Stimulated activated CD8-positive, alpha-beta memory T cell treated with anti-CD3 and anti-CD28 coated beads, Interleukin-7, amount 100 ng/mL, for 4 hours (primary cell): ENCODE measurements around the gene THRAP3.
A peak's percentile ranks its signal among the peaks of the same experiment; 100 is the strongest.
"Not testable (repeated sequence)": the region's sequence is repeated elsewhere in the genome, so short reads cannot be mapped to it uniquely, and the experiment has no call there.

Source experiments
- DNase-seq, 2 donors: peaks; one replicate each; pipeline ENCODE4 v3.0.0-alpha.2; 2020; ENCODE audit warnings: low read depth in 2 of 2

The THRAP3 gene, protein sequence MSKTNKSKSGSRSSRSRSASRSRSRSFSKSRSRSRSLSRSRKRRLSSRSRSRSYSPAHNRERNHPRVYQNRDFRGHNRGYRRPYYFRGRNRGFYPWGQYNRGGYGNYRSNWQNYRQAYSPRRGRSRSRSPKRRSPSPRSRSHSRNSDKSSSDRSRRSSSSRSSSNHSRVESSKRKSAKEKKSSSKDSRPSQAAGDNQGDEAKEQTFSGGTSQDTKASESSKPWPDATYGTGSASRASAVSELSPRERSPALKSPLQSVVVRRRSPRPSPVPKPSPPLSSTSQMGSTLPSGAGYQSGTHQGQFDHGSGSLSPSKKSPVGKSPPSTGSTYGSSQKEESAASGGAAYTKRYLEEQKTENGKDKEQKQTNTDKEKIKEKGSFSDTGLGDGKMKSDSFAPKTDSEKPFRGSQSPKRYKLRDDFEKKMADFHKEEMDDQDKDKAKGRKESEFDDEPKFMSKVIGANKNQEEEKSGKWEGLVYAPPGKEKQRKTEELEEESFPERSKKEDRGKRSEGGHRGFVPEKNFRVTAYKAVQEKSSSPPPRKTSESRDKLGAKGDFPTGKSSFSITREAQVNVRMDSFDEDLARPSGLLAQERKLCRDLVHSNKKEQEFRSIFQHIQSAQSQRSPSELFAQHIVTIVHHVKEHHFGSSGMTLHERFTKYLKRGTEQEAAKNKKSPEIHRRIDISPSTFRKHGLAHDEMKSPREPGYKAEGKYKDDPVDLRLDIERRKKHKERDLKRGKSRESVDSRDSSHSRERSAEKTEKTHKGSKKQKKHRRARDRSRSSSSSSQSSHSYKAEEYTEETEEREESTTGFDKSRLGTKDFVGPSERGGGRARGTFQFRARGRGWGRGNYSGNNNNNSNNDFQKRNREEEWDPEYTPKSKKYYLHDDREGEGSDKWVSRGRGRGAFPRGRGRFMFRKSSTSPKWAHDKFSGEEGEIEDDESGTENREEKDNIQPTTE

DNA sequence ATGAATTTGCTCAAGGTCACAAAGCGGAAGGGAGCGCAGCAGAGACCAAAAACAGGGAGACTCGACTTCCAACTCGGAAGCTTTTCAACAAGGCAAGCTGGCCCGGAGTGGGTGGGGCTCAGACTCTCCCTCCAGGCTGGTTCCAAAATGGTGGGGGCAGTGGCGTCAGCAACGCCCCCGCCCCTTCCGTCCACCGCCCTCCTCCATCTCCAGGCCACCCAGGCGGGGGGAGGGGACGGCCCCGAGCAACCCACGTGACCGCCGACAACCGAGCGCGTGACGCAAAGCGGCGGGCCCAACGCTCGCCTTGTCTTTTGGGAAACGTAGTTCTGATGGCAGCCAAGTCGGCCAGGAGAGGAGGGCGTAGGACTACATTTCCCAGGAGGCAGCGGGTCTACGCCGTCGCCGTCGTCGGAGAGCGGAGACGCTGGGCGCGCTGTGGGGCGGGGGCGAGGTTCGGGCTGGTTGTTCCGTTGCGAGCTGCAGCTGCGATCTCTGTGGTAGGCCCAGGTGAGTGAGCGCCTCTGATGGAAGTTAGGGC is at the start of gene THRAP3:
Gene THRAP3 (plus strand): TSS at position 448 of the 541 bp plus-strand sequence. CDS start 58,121 bp downstream, outside the sequence.
- DNase-seq: peak; percentile 99 to 100

- no peak for DNase-seq
Observed at GRCh38 chr1:36174713-36175112, 49.5 kb upstream of the THRAP3 start.

- no peak for DNase-seq
Observed at GRCh38 chr1:36175137-36176095, 48.8 kb upstream of the THRAP3 start.

GRCh38 chr1:36176106-36176949 is 47.9 kb upstream of the THRAP3 start:
- no peak for DNase-seq

DNA sequence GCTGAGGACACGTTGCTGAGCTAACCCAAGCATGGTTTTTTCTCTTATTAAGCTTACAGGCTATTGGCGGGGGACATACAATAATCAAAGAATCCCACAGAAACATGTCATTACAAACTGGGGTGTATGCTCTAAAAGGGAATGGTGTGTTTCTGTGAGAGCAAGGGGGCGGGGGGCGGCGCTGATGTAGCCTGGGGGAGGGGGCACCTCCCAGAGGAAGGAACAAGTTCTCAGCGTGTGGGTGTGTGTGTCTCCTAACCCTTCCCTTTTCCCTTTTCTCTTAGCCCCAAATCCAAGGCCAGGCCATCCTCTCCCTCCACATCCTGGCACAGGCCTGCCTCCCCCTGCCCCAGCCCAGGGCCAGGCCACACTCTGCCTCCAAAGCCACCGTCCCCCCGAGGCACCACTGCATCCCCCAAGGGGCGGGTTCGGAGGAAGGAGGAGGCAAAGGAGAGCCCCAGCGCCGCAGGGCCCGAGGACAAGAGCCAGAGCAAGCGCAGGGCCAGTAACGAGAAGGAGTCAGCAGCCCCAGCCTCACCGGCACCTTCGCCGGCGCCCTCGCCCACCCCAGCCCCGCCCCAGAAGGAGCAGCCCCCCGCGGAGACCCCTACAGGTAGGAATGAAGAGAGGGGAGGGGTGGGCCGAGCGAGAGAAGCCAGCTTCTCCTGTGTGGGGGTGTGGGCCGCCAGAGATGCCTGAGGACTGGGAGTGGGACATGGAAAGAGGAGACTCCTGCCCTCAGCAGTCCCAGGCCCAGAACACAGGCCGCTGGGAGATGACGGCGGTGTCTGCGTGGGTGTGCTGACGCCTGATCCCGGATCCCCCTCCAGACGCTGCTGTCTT is 46.4 kb upstream of the THRAP3 start:
- no peak for DNase-seq

DNA sequence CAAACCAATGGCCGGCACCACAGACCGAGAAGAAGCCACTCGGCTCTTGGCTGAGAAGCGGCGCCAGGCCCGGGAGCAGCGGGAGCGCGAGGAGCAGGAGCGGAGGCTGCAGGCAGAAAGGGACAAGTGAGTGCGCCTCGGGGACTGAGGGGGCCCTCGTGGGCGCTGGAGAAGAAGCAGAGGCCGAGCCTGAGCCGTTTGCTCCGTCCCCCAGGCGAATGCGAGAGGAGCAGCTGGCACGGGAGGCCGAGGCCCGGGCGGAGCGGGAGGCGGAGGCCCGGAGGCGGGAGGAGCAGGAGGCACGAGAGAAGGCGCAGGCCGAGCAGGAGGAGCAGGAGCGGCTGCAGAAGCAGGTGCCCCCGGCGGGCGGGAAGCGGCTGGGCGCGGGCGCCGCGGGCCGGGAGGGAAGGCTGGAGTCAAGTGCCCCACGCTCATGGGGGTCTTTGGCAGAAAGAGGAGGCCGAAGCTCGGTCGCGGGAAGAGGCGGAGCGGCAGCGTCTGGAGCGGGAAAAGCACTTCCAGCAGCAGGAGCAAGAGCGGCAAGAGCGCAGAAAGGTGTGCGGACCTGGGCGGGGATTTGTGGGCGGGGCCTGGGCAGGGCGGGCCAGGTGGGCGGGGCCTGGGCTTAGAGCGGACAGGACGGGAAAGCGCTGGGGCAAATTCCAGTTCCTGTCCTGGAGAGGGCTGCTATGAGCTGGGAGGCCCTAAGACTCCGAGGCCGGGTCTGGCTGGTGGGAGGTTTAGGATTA is 45.6 kb upstream of the THRAP3 start:
- no peak for DNase-seq

DNA sequence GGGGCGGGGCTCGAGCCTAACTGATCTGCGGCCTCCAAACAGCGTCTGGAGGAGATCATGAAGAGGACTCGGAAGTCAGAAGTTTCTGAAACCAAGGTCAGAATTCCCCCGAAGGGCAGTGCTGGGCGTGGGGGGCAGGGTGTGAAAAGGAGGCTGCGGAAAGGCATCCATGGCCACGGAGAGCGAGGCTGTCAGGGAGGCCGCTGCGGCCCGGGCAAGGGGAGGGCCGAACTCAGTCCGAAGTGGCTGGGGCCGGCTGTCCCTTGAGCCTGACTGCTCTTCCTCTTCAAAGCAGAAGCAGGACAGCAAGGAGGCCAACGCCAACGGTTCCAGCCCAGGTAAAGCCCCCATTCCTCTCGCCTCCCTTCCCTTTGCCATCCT is 45.0 kb upstream of the THRAP3 start:
- no peak for DNase-seq

DNA sequence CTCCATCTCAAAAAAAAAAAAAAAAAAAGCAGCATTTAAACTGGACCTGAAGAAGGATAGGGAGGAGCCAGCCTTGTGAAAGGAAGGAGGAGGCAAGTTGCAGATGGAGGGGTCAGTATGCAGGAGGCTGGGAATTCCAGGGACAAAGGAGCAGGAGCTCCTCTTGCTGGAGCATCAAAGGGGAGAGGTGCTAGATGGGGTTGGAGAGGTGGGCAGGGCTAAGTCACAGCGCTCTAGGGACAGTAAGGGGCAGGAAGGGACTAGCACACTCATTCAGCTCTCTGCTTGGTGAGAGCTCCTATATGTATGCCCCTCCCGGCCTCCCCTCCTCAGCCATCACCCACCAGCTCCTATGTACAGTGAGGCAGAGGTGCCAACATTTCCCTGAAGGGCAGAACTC is 41.5 kb upstream of the THRAP3 start:
- no peak for DNase-seq

DNA sequence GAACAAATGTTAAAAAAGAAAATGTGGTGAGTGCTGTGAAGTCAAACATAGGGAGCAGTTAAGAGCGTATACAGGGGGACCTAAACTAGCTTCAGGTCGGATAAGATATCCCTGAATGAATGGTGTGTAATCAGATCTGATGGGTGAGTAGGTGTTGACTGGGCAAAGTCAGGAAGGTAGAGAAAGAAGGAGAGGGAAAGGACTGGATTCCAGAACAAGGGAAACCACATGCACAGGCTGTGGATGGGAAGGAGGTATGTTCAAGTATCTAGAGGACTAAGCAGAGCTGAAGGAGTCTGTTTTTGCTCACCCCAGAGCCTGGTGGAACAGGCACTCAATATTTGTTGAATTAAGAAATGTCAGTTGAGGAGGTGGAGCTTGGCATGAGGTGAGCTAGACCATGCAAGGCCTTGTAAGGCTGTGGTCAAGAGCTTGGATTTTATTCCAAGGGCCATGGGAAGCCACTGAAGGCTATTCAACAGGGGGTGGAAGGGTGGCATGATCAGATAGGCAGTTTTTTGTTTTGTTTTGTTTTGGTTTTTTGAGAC is 40.9 kb upstream of the THRAP3 start:
- no peak for DNase-seq

DNA sequence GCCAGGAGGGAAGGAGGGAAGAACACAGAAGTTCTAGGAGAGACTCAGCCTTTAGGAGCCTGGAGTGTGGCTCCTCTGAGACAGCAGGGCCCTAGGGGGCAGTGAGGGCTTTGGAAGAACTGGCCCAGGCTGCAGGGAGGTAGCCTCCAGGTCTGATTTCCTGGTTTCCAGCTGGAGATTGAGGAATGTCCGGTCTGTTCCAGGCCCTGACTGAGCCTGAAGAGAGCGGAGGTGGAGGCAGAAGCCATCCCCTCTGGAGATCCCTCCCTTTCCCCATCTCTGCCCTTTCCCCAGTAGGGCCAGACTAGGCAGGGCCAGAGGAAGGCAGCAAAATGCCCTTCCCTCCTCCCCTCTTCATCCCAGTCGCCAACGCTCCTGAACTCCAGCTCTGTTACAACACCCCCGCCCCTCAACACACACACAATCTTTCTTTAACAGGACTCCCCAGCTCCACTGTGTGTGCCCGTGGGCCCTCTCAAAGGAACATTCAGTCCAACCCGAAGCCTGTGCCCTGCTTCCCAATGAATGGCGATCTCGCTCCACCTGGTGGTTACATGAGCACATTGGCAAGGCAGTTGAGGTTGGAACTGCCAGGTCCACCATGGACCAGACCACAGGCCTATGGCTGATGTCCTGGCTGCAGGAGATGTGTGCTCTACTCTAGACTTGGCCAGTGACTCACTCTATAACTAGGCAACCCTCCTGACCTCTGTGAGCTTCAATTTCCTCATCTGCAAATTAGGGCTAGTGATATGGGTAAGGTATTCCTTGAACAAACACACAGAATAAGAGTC is 36.2 kb upstream of the THRAP3 start:
- peak; percentile 58 to 67 for DNase-seq

- not testable (repeated sequence) for DNase-seq
Observed at GRCh38 chr1:36196805-36197204, 27.4 kb upstream of the THRAP3 start.

- DNase-seq: no peak
Observed at GRCh38 chr1:36198641-36199040, 25.6 kb upstream of the THRAP3 start.

GRCh38 chr1:36199934-36200741 is 24.1 kb upstream of the THRAP3 start:
- DNase-seq: no peak

- no peak for DNase-seq
Observed at GRCh38 chr1:36203027-36203553, 21.2 kb upstream of the THRAP3 start.

DNA sequence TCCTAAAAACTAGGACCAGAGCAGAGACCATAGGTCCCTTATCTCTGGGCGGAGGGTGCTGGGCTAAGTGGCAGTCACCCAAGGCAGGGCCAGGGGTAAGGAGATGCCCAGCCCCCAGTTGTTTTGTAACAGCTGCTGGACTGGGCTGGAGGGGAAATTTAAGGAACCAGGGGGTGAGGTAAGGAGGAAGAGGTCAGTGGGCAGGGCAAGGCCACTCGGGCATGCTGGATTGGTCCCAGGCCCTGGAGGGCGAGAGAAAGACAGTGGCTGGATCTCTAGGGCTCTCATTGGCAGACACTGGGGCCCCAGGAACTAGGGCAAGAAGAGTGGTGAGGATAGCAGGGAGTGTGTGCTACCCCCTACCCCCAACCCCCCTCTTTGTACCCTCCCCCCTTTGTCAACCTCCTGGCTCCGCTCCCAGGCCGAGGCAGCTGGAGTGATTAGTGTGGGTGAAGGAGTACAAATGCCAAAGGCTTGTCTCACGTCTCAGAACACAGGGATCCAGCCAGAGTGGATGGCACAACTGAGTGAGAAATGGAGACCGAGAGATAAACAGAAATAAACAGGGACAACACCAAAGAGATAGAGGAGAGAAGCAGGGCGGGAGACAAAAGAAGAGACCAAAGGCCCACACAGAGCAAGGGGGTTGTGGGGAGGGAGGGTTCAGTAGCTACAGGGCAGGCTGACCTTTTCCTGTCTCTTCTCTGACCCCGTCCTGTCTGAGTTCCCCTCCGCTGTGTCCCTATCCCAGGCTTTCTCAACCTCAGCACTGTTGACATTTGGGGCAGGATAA is 20.5 kb upstream of the THRAP3 start:
- no peak for DNase-seq
